GM19372 (cell line): Measurements from ENCODE around the gene AJAP1.

Experiments used
- ATAC-seq: cut with Tn5 transposase; IDR thresholded peaks from one replicate; pipeline ENCODE4 v1.9.1; 2021; ENCODE audit warnings: mild to moderate bottlenecking, low read depth, moderate library complexity; ENCODE audit not compliant: unreplicated experiment

AJAP1 gene

DNA sequence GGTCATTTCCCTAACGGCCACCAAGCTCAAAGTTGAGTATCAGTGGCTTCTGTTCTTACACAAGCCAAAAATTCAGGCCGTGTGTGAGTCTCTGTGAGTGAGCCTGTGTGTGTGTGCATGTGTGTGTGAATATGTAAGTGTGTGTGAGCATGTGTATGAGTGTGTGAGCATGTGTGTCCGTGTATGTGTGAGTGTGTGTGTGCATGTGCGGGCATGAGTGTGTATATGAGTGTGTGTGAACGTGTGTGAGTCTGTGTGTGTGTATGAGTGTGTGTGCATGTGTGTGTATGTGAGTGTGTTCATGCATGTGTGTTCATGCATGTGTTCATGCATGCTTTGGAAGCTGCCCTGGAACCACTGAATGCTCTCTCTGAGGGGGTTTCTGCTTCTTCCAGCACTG is 105.7 kb downstream of the AJAP1 start:
- no peak for ATAC-seq

DNA sequence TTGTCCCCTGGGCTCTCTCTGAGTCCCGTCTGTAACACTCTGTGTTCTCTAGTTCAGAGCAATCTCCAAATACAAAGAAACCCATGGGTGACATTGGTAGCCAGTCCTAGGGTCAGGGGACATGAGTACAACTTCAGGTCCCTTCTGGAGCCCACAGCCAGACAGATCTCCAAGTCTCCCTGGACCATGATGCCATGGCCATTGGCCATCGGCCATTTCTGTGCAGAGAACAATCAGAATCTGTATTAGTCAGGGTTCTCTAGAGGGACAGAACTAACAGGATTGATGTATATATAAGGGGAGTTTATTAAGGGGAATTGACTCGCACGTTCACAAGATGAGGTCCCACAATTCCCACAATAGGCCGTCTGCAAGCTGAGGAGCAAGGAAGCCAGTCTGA is 106.9 kb downstream of the AJAP1 start:
- no peak for ATAC-seq

DNA sequence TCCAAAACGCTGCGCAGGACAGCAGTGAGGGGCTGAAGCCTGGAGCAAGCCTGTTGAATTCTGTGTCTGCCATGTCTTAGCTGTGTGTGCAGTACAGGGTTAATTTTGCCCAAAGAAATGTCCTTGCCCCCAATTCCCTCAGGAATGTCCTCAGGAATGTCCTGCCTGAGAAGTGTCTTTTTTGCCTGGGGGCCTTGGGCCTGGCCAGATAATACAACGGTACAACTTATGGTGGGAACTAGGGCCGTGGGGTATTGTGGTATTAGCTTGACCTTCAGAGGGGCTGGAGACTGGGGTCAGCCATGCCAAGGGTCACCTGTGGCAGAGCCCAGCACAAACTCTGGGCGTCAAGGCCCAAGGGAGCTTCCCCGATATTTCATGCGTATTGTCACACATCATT is 107.7 kb downstream of the AJAP1 start:
- ATAC-seq = no peak

- no peak for ATAC-seq
Observed at GRCh38 chr1:4767308-4767707, 112.9 kb downstream of the AJAP1 start.

DNA sequence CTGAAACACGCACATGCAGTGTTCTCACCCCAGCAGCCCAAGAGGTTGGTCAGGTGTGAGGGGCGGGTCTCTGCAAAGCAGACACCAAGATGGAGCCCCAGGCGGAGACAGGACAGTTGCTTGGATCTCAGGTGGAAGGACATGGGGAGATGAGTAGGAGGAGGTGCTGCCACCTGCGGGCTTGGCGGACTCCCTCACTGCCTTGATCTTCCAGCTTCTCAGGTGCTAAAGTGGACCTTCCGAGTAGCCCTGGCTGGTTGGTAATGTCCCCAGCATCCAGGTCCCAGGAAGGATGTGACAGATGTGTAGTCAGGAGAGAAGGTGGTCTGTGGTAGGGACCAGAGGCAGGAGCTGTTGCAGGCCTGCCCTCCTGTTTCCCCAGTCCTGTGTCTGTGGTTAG is 114.1 kb downstream of the AJAP1 start:
- ATAC-seq = no peak

GRCh38 chr1:4769516-4770280 is 115.3 kb downstream of the AJAP1 start:
- ATAC-seq = no peak

GRCh38 chr1:4770713-4771112 is 116.3 kb downstream of the AJAP1 start:
- no peak for ATAC-seq

- no peak for ATAC-seq
Observed at GRCh38 chr1:4771267-4771666, 116.9 kb downstream of the AJAP1 start.

DNA sequence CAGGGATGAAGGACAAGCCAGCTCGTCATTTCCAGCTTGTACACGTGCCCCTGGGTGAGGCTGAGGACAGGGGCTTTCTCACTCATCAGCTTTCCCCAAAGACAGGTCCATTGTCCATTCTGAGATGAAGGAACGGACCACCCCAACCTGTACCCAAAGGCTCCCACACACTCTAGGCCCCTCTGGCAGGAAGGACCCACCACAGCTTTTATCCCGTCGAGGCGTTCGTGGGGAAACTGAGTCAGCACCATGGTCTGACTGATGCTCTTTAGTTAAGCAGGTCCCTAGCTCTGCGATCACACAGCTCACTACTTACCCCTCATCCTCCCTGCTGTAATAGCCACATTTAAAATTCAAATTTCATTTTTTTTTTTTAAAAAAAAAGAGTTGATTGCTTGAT is 117.3 kb downstream of the AJAP1 start:
- ATAC-seq = no peak

- no peak for ATAC-seq
Observed at GRCh38 chr1:4772294-4773010, 118.0 kb downstream of the AJAP1 start.

- ATAC-seq = no peak
Observed at GRCh38 chr1:4773226-4773625, 118.8 kb downstream of the AJAP1 start.

GRCh38 chr1:4775506-4775905 is 121.1 kb downstream of the AJAP1 start:
- no peak for ATAC-seq

DNA sequence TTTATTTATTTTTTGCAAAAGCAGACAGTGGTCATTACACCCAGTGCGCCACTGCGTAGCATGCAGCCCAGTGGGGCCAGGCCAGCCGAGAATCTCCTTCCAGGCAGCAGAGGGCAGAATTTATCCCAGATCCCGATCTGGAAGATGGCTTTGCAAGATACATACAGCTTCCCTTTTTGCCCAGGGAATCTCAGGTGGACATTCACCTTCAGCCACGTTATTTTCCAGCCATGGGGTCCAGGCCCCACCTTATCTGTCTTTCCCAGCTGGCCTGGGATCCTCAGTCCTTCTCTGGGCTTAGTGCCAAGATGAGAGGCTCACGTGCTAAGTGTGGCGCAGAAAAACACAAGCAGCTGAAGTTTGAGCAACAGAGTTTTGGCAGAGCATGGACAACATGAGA is 123.6 kb downstream of the AJAP1 start:
- ATAC-seq = no peak

DNA sequence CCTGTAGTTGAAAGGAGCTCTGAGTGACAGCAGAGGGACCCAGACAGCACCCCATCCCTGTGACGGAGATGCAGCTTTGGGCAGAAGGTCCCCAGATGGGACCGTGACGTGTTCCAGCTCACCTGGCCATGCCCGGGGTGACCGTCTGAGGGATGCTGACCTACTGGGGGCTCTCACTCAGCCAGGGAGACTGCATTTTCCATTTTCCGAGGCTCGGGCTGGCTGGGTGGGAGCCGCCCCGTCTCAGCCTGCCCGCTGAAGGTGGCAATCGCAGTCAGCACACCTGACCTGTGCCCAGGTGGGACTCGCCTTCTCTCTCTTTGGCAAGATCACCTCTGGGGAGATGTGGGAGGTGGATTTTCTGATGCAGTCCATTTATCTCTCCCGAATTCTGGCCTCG is 127.2 kb downstream of the AJAP1 start:
- no peak for ATAC-seq

DNA sequence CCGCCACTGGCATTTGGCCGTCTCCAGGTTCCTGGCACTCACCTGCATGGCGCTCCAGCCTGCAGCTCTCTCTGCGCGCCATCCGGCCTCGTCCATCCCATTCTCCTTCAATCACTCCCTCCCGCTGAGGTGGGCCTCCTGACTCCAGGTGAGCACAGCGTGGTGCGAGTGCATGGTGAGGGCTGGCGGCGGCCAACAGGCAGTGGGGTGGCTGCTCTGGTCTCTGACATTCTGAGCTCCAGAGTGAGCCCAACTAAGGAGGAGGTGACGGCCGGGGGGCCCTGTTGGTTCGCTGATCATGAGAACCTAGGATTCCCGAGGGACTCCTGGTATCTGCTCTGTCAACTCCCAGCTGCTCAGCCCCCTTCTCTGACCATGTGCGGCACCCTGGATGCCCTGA is 130.4 kb downstream of the AJAP1 start:
- ATAC-seq = no peak

DNA sequence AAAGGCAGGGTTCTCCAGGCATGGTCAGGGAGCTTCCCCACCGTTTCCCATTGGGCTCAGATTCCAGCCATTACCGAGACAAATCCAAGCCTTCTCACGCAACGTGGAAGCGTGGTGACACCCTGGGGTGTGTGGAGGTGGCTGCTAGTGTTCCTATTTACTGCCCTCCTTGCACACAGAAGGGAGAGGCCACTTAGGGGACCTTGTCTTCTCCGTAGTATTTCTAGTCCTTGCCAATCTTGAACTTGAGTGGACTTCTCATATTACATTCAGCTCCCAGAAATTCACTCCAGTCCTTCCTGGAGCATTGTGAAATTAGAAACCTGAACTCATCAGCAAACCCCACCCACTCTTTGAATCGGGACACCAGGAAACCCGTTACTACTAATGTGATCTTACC is 131.6 kb downstream of the AJAP1 start:
- ATAC-seq = no peak

- ATAC-seq = no peak
Observed at GRCh38 chr1:4787551-4787950, 133.1 kb downstream of the AJAP1 start.

DNA sequence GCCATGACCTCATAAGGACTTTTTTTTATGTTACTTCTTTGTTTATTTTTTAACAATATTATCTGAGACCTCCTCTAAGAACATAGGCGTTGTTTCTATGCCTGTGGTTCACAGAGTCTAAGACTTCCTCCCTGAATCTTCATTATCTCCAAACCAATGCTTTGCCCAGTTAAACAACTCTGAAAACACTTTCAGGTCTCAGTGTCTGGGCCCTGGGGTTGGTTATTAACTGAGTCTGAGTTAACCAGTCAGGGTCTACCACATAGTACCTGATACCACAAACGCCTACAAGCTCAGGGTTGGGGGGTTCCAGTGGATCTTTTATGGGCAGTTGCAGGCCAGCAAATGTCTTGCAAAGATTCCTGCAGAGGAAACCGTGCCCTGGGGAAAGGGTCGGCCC is 138.2 kb downstream of the AJAP1 start:
- ATAC-seq = no peak

DNA sequence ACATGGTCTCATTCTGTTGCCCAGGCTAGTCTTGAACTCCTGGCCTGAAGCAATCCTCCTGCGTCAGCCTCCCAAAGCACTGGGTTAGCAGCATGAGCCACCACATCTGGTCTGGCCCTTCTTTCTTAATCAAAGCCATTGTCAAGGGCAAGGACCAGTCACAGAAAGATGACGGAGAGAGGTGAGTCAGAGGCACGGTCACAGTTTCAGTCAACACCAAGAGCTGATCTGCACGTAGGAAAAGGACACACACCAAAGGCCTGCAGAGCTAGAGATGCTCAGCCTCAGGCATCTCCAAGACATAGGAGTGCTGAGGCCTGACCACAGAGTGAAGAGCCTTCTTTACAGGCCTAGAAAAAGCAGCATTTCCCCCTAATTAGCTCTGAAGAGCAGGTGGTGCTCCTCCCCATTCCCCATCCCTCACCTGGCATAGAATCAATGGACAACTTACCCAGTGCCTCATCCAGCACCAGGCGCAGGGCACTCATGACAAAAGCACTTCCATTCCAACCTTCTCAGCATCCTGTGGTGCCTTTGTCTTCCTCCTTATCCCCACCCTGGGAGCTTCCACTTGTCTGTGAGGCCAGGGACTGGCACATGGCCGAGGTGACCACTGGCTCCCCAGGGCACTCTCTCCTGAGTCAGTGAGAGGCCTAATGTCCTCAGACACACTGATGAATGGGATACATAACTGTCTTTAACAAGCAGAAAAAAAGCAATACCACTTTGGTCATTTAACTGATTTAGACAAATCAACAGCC is 139.8 kb downstream of the AJAP1 start:
- no peak for ATAC-seq

DNA sequence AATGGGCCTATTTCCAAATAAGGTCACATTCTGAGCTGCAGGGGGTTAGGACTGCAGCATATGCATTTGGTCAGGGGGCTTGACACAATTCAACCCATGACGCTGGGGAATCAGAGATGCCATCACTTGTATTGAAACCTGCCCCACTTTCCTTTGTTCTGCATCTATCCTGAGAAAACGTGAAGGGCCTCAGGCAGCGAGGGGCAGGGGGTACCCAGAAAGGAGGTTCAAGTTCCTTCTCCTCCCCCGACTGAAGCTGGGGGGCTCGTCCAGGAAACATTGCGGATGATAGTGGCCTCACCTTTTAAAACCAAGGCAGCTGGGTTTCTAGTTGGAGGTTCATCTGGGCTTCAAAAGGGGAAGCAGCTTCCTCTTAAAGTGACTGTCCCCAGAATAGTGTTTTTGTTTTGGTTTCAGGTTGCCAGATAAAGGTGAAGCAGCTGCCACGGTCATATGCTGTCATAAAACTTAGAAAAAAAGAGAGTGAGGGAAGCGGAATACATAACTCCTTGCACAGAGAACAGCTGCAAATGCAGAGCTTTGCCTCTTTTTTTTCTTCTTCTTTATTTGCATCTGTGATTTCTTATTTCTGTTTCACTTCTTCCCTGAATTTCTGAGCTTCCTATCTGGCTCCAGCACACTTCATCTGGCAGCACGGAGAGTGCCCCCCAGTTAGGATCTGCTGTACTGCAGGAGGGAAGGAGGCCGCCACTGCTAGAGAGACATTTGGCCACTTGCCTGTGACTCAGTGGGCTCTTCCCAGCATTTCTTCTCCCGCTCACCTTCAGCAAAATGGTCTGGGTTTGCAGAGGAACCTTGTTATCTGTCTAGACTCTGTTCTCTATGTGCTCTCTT is 142.0 kb downstream of the AJAP1 start:
- ATAC-seq = peak; percentile 87

- ATAC-seq = no peak
Observed at GRCh38 chr1:4797016-4797410, 142.6 kb downstream of the AJAP1 start.
